ENCODE measurements around the gene RGS19.

DNA sequence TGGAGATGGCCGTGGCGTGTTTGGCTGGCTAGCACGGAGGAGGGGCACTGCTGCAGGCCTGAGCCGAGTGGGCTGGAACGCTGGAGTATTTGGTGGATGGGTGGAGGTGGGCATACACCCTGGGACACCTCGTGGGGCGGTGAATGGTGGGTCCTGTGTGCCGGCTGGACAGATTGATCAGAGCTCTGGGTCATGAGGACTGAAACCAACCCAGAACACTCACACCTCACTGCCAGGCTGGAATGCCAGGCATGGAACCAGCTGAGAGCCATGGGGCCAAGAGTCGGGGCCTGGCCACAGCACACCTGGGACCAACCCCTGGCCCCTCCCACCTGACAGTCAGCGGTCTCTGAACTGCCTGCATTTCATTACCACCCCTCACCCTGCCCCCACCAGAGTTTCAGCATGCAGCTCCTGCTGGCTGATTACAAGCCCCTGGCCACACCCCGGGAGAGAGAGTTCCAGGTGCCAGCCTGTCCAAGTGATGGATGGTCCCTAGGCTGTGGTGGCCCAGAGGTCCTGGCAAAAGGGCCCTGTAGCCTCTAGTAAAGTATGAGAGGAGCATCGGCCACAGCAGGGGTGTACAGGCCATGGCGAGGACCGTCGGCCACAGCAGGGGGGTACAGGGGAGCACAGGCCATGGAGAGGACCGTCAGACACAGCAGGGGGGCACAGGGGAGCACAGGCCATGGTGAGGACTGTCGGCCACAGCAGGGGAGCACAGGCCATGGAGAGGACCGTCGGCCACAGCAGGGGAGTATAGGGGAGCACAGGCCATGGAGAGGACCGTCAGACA, 24.8 kb upstream of the RGS19 start:
- TF ChIP-seq, protein P1, sequence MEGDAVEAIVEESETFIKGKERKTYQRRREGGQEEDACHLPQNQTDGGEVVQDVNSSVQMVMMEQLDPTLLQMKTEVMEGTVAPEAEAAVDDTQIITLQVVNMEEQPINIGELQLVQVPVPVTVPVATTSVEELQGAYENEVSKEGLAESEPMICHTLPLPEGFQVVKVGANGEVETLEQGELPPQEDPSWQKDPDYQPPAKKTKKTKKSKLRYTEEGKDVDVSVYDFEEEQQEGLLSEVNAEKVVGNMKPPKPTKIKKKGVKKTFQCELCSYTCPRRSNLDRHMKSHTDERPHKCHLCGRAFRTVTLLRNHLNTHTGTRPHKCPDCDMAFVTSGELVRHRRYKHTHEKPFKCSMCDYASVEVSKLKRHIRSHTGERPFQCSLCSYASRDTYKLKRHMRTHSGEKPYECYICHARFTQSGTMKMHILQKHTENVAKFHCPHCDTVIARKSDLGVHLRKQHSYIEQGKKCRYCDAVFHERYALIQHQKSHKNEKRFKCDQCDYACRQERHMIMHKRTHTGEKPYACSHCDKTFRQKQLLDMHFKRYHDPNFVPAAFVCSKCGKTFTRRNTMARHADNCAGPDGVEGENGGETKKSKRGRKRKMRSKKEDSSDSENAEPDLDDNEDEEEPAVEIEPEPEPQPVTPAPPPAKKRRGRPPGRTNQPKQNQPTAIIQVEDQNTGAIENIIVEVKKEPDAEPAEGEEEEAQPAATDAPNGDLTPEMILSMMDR (conservative IDR thresholded peaks at IDR 0.05; ENCODE audit: low read depth, low read length): no peak
- no peak for TF ChIP-seq EZH2phosphoT487 (IDR thresholded peaks at IDR 0.05; ENCODE audit: borderline replicate concordance, low read length)
- no peak for TF ChIP-seq EZH2 (IDR thresholded peaks at IDR 0.05; ENCODE audit: low read length, unreplicated experiment)

All from PC-3 (cell line).